GM18505 (cell line): ENCODE data around the gene MICAL1.

Experiments
- ATAC-seq: cut with Tn5 transposase; IDR thresholded peaks from one replicate; pipeline ENCODE4 v1.9.1; 2021; ENCODE audit not compliant: unreplicated experiment
- POLR2A ChIP-seq: IDR thresholded peaks from 4 replicates; pipeline ENCODE4 v1.6.1; 2011; ENCODE audit warnings: borderline replicate concordance; ENCODE audit not compliant: insufficient read depth, insufficient read length; ENCODE audit errors: extremely low read depth

Gene MICAL1

DNA sequence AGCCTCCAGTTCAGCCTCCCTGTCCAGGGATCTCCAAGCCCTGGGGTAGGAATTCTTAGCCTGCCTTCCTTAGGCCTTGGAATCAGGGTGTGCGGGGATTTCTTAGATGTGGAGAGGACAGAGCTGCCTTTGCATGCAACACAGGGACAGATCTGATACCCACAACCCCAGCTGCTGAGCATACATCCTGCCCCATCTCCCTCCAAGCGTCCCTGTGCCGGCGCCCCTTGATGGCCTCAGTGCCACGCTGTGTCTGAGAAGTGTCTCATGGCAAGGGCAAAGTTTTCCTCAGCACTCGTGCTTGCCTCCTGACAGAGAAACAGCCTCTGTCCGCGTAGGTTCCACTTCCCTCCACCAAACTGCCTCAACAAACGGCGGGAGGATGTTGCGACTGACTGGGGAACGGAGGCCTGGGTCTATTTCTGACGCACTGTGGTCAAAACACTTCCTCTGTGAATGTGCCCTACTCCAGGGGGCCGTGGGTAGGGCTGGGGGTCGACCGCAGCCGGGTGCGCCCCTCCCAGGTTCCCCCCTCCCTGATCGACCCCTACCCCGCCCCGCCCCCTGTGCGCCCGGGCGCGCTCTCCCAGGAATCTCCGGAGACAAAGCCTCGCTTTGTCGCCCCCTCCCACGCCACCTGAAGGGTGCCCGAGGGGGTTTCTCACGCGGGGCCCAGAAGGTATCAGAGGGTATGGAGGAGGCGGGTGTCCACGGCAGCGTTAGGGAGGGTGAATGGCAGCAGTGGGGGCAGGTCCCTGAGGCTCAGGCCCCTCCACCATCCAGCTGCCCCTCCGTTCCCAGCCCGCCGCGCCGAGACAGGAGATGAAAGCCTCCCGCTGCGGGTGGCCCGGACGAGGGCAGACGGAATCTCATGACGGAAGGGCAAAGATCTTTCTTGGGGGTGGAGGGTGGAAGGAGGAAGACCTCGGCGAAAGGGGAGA, 806 bp downstream of the MICAL1 start:
- peak; percentile 78 for TF ChIP-seq POLR2A
- peak; percentile 31 for ATAC-seq

- no peak for ATAC-seq
- TF ChIP-seq POLR2A, result no peak
Measured at GRCh38 chr6:109453594-109454495, 1.7 kb downstream of the MICAL1 start.

DNA sequence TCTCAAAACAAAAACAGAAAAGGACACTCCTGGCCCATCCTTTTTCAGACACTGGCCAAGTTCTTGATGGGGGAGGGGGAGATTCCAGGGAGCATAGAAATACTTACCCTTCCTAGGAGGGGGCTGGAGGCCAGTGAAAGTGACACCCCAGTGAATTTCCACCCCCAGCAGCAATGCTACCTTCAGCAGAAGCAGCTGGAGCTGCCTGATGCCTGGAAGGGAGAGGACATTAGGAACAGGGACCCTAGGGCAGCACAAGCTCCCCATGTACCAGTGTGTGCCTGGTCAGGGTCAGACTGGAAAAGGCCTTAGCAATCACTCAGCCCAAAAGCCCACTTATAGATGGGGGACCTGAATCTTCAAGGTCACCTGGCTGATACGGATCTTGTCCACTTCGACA, 2.4 kb downstream of the MICAL1 start:
- no peak for TF ChIP-seq POLR2A
- no peak for ATAC-seq

GRCh38 chr6:109452181-109452580, 3.4 kb downstream of the MICAL1 start:
- no peak for TF ChIP-seq POLR2A
- no peak for ATAC-seq

- ATAC-seq, result no peak
- TF ChIP-seq POLR2A, result no peak
Measured at GRCh38 chr6:109451376-109451775, 4.2 kb downstream of the MICAL1 start.

GRCh38 chr6:109450801-109451200, 4.8 kb downstream of the MICAL1 start:
- ATAC-seq, result no peak
- TF ChIP-seq POLR2A, result no peak

- ATAC-seq, result no peak
- TF ChIP-seq POLR2A, result no peak
Measured at GRCh38 chr6:109449795-109450673, 5.5 kb downstream of the MICAL1 start.

GRCh38 chr6:109449064-109449794, 6.3 kb downstream of the MICAL1 start:
- TF ChIP-seq POLR2A, result no peak
- no peak for ATAC-seq

DNA sequence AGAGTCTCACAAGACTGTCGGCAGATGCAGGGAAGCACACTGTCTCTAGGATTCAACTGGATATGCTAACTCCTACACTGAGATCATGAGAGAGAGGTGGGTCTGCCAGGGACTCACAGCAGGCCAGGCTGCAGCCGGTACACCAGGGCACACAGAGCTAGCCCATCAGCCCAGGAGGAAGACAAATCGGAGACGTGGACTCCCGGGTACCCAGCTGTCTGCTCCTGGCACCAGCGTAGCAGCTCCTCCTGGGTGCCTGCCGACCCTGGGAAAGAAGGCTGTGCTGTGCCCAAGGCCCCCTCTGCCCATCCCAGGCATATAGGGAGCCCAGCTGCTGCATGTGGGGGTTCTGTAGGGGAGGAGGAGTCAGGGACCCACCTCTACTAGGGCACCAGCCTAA, 7.0 kb downstream of the MICAL1 start:
- ATAC-seq, result no peak
- peak; percentile 37 for TF ChIP-seq POLR2A

DNA sequence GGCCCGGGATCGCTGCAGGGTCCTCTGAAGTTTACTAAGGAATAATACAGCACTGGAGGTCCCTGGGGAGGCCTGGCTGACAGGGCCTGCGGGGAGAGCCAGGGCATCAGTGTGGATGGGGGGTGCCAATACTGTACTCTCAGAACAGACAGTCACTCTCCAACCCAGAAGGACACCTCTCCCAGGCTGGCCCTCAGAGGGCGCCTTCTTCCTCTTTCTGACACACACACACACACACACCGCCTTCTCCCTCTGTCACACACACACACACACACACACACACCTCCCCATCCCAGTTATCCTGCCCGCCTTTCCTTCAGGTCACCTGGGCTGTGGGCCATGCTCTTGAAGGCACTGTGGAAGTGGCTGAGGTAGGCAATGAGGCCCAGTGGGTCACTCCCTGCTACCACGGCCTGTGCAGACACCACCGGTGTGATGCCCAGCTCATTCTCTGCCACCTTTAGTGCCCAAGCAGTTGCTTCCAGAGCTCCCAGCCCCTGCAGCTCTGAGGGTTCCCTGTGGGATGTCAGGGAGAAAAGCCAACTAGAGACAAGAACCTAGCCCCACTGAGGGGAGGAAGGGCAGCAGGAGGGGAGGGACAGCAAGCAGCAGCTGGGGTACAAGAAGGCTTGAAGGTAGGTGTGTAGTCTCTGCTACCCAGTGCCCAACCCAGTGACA, 7.6 kb downstream of the MICAL1 start:
- no peak for ATAC-seq
- no peak for TF ChIP-seq POLR2A

- ATAC-seq, result no peak
- no peak for TF ChIP-seq POLR2A
Measured at GRCh38 chr6:109447087-109447486, 8.5 kb downstream of the MICAL1 start.

DNA sequence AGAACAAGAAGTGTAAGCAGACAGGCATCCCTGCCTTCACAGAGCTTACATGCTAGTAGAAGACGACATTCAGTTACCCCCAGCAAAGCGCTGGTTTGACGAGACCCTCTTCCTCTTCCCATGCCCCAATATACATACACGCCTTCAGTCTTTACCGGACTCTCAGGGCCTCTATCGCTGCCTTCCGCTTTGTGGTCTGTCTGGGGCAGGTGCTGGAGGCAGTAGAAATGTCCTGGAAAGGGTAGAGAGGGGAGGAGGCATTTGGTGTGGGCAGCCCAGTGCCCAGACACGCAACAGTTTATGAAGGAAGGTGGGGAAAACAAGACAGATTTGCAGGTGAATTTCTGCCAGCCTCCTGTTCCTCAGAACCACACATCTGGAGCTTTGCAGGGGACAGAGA, 9.0 kb downstream of the MICAL1 start:
- no peak for TF ChIP-seq POLR2A
- ATAC-seq, result no peak

DNA sequence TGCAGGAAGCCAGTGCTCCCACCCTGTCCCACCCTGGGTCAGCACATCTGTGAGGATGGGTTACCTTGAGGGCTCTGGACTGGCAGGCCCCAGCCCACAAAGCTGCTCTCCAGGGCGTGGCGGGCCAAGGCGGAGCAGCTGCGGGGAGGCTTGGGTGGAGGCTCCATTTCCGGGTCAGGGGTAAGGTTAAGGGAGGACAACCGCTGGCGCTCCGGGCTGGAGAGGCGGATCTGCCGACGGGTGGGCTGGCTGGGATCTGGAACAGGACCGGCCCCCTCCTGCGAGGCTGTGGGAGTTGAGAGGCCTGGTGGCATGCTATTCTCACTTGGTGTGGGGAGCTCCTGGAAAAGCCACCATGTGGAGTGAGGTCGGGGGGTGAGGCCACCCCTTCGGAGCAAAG, 9.5 kb downstream of the MICAL1 start:
- no peak for ATAC-seq

More for the DNA sequence above, 9.5 kb downstream of the MICAL1 start:
- TF ChIP-seq POLR2A, result no peak
